Measurements from ENCODE around the gene ARMH4.

ARMH4 gene

GRCh38 chr14:58166005-58166983 lies 14.3 kb upstream of the ARMH4 start:
- peak; percentile 76 for DNase-seq (ENCODE audit: low read depth)
- H3K4me3 ChIP-seq (ENCODE audit: low read depth, low read length), result no peak overlapping the region
- peak; percentile 95 for TF ChIP-seq CTCF (IDR thresholded peaks at IDR 0.05; ENCODE audit: insufficient read depth, low read depth, low read length, missing control alignments)

- no peak overlapping the region for H3K4me3 ChIP-seq (ENCODE audit: low read depth, low read length)
- TF ChIP-seq CTCF (IDR thresholded peaks at IDR 0.05; ENCODE audit: insufficient read depth, low read depth, low read length, missing control alignments), result no peak
- DNase-seq (ENCODE audit: low read depth), result no peak
Measured at GRCh38 chr14:58160561-58160960, 8.5 kb upstream of the ARMH4 start.

- peak overlapping the region; percentile 58 for H3K4me3 ChIP-seq (ENCODE audit: low read depth, low read length)
- DNase-seq (ENCODE audit: low read depth), result peak; percentile 11
- no peak for TF ChIP-seq CTCF (IDR thresholded peaks at IDR 0.05; ENCODE audit: insufficient read depth, low read depth, low read length, missing control alignments)
Measured at GRCh38 chr14:58151133-58152013, 640 bp downstream of the ARMH4 start.

GRCh38 chr14:58150243-58150805 lies 1.7 kb downstream of the ARMH4 start:
- H3K4me3 ChIP-seq (ENCODE audit: low read depth, low read length), result no peak overlapping the region

GRCh38 chr14:58149196-58149595 lies 2.8 kb downstream of the ARMH4 start:
- H3K4me3 ChIP-seq (ENCODE audit: low read depth, low read length), result no peak overlapping the region
- TF ChIP-seq CTCF (IDR thresholded peaks at IDR 0.05; ENCODE audit: insufficient read depth, low read depth, low read length, missing control alignments), result no peak
- no peak for DNase-seq (ENCODE audit: low read depth)

More at GRCh38 chr14:58150243-58150805, 1.7 kb downstream of the ARMH4 start:
- no peak for DNase-seq (ENCODE audit: low read depth)
- no peak for TF ChIP-seq CTCF (IDR thresholded peaks at IDR 0.05; ENCODE audit: insufficient read depth, low read depth, low read length, missing control alignments)

- no peak for DNase-seq (ENCODE audit: low read depth)
- no peak overlapping the region for H3K4me3 ChIP-seq (ENCODE audit: low read depth, low read length)
- no peak for TF ChIP-seq CTCF (IDR thresholded peaks at IDR 0.05; ENCODE audit: insufficient read depth, low read depth, low read length, missing control alignments)
Measured at GRCh38 chr14:58146399-58146798, 5.6 kb downstream of the ARMH4 start.
